OCI-LY1 (cell line): ENCODE results near the gene ZNF507.

Source experiments
- H2AFZ ChIP-seq: fragments of 200-600 bp; sonication (generic), shearing (Covaris generic); 2 replicates; pipeline ENCODE4 v1.6.0; 2014; ENCODE audit warnings: antibody characterized with exemption, mild to moderate bottlenecking, low read length
- H3F3A ChIP-seq: fragments of 200-600 bp; sonication (generic), shearing (Covaris generic); 2 replicates; pipeline ENCODE4 v1.6.0; 2014; ENCODE audit warnings: mild to moderate bottlenecking, antibody characterized with exemption, low read length, moderate library complexity; ENCODE audit not compliant: insufficient read depth
- H3K27ac ChIP-seq: fragments of 200-600 bp; sonication (generic); 2 replicates; pipeline ENCODE4 v1.5.1; 2014; ENCODE audit warnings: low read length, mixed run types, mild to moderate bottlenecking, low read depth; ENCODE audit not compliant: poor library complexity, severe bottlenecking
- H3K27me3 ChIP-seq: fragments of 200-600 bp; sonication (generic); 2 replicates; pipeline ENCODE4 v1.6.0; 2014; ENCODE audit warnings: antibody characterized with exemption, mild to moderate bottlenecking, low read length, moderate library complexity; ENCODE audit not compliant: insufficient read depth
- H3K36me3 ChIP-seq: fragments of 200-600 bp; sonication (generic); 2 replicates; pipeline ENCODE4 v1.6.1; 2014; ENCODE audit warnings: mild to moderate bottlenecking, antibody characterized with exemption, low read length, moderate library complexity, mixed read lengths; ENCODE audit not compliant: insufficient read depth
- H3K4me1 ChIP-seq: fragments of 200-600 bp; sonication (generic); 2 replicates; pipeline ENCODE4 v1.5.1; 2014; ENCODE audit warnings: mild to moderate bottlenecking, low read length, moderate library complexity; ENCODE audit not compliant: insufficient read depth, severe bottlenecking
- H3K4me2 ChIP-seq: fragments of 200-600 bp; sonication (generic), shearing (Covaris generic); 2 replicates; pipeline ENCODE4 v1.6.1; 2014; ENCODE audit warnings: low read length
- H3K4me3 ChIP-seq: fragments of 200-600 bp; sonication (generic); 2 replicates; pipeline ENCODE4 v1.5.1; 2014; ENCODE audit warnings: low read length, low read depth, mild to moderate bottlenecking, mixed read lengths; ENCODE audit not compliant: poor library complexity, severe bottlenecking
- H3K79me2 ChIP-seq: fragments of 200-600 bp; shearing (Covaris generic); 2 replicates; pipeline ENCODE4 v1.6.1; 2016; ENCODE audit warnings: mixed run types, low read length, mixed read lengths; ENCODE audit not compliant: insufficient read depth
- H3K9ac ChIP-seq: fragments of 200-600 bp; sonication (generic), shearing (Covaris generic); 2 replicates; pipeline ENCODE4 v1.6.1; 2014; ENCODE audit warnings: mild to moderate bottlenecking, low read length, mixed read lengths
- H3K9me2 ChIP-seq: fragments of 200-600 bp; sonication (generic), shearing (Covaris generic); 2 replicates; pipeline ENCODE4 v1.6.1; 2014; ENCODE audit warnings: low read depth, mild to moderate bottlenecking, low read length, mixed read lengths
- H3K9me3 ChIP-seq: fragments of 200-600 bp; shearing (Covaris generic); 2 replicates; pipeline ENCODE4 v1.6.1; 2014; ENCODE audit warnings: low read length, mixed read lengths
- H4K20me1 ChIP-seq: fragments of 200-600 bp; sonication (generic), shearing (Covaris generic); 2 replicates; pipeline ENCODE4 v1.6.0; 2016; ENCODE audit warnings: mild to moderate bottlenecking, low read length; ENCODE audit not compliant: insufficient read depth
- CTCF ChIP-seq: fragments of 200-600 bp; sonication (generic), shearing (Covaris generic); IDR thresholded peaks from 2 replicates; pipeline ENCODE4 v1.5.1; 2017; ENCODE audit warnings: mild to moderate bottlenecking, antibody characterized with exemption, low read length, moderate library complexity, mixed read lengths
- EZH2 ChIP-seq: fragments of 200-600 bp; sonication (generic), shearing (Covaris generic); IDR thresholded peaks from 2 replicates; pipeline ENCODE4 v1.8.0; 2017; ENCODE audit warnings: borderline replicate concordance, mixed run types, mild to moderate bottlenecking, antibody characterized with exemption, low read length, moderate library complexity, mixed read lengths

The ZNF507 gene

GRCh38 chr19:32405431-32406160 lies 60.2 kb downstream of the ZNF507 start, which contains the start of gene DPY19L3:
Gene DPY19L3 (plus strand): TSS chr19:32405770. CDS start chr19:32408254, 2,484 bp downstream.
- Histone ChIP-seq H3K9me3 (no peaks in the 10 kb centered on the region), H4K20me1 (no peaks in the 10 kb centered on the region), H3K27ac (peak within 1 kb of the TSS; percentile 77), H3K4me1 (peaks cover 32% of the 10 kb centered on the region), H3K9ac (peak within 1 kb of the TSS; percentile 100), H3K27me3 (no peaks in the 10 kb centered on the region), H3K4me2 (peak within 1 kb of the TSS; percentile 76), H2AFZ (no peak within 1 kb of the TSS), H3F3A (no peaks in the 10 kb centered on the region), H3K9me2 (no peaks in the 10 kb centered on the region), H3K4me3 (peak within 1 kb of the TSS; percentile 92), H3K36me3 (peaks cover 24% of the 10 kb centered on the region), H3K79me2 (no peaks in the 10 kb centered on the region; the same call in none of the 2 replicates)
- TF ChIP-seq EZH2 (no peak), CTCF (no peak)

- Histone ChIP-seq H3K79me2 (no peaks in the 10 kb centered on the region; the same call in none of the 2 replicates), H3F3A (no peaks in the 10 kb centered on the region), H3K36me3 (peaks cover 31% of the 10 kb centered on the region), H2AFZ (no peak overlapping the region), H3K9me3 (no peaks in the 10 kb centered on the region), H3K9me2 (no peaks in the 10 kb centered on the region), H3K4me3 (peak overlapping the region; percentile 92), H3K27me3 (no peaks in the 10 kb centered on the region), H3K9ac (peak overlapping the region; percentile 100), H3K4me2 (peak overlapping the region; percentile 72), H3K27ac (no peak overlapping the region), H3K4me1 (peaks cover 32% of the 10 kb centered on the region), H4K20me1 (no peaks in the 10 kb centered on the region)
- no peak for TF ChIP-seq CTCF
- TF ChIP-seq EZH2: no peak
Observed at GRCh38 chr19:32406161-32407003, 61.0 kb downstream of the ZNF507 start.

- no peaks in the 10 kb centered on the region for H4K20me1 ChIP-seq
- no peaks in the 10 kb centered on the region for H3K9me3 ChIP-seq
- H3K79me2 ChIP-seq: no peaks in the 10 kb centered on the region; the same call in none of the 2 replicates
- H3F3A ChIP-seq: no peaks in the 10 kb centered on the region
- H3K27ac ChIP-seq: no peak overlapping the region
- H3K9me2 ChIP-seq: no peaks in the 10 kb centered on the region
- no peaks in the 10 kb centered on the region for H3K27me3 ChIP-seq
- peak overlapping the region; percentile 72 for H3K4me2 ChIP-seq
- peaks cover 32% of the 10 kb centered on the region for H3K4me1 ChIP-seq
- TF ChIP-seq EZH2 (no peak), CTCF (no peak)
- no peak overlapping the region for H2AFZ ChIP-seq
- peak overlapping the region; percentile 100; the same call in 1 of the 2 replicates for H3K9ac ChIP-seq
- peaks cover 39% of the 10 kb centered on the region for H3K36me3 ChIP-seq
- H3K4me3 ChIP-seq: peak overlapping the region; percentile 92
Observed at GRCh38 chr19:32407004-32407992, 61.9 kb downstream of the ZNF507 start.
